ENCODE measurements around the gene MYD88.

DNA sequence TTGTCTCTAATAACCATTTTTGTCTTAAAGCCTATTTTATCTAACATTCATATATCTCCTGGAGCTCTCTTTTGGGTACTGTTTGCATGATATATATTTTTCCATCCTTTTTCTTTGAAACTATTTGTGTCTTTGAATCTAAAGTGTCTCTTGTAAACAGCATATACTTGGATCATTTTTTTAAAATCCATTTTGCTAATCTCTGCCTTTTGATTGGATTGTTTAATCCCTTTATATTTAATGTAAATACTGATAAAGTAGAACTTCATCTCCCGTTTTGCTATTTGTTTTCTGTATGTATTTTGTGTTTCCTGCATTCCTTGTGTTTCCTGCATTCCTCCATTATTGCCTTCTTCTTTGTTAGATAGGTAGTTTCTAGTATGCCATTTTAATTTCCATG, 32.9 kb upstream of the MYD88 start:
- TF ChIP-seq, protein P1, sequence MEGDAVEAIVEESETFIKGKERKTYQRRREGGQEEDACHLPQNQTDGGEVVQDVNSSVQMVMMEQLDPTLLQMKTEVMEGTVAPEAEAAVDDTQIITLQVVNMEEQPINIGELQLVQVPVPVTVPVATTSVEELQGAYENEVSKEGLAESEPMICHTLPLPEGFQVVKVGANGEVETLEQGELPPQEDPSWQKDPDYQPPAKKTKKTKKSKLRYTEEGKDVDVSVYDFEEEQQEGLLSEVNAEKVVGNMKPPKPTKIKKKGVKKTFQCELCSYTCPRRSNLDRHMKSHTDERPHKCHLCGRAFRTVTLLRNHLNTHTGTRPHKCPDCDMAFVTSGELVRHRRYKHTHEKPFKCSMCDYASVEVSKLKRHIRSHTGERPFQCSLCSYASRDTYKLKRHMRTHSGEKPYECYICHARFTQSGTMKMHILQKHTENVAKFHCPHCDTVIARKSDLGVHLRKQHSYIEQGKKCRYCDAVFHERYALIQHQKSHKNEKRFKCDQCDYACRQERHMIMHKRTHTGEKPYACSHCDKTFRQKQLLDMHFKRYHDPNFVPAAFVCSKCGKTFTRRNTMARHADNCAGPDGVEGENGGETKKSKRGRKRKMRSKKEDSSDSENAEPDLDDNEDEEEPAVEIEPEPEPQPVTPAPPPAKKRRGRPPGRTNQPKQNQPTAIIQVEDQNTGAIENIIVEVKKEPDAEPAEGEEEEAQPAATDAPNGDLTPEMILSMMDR (IDR thresholded peaks at IDR 0.05; ENCODE audit: low read depth, low read length, missing input control) = no peak
- TF ChIP-seq, protein P2, sequence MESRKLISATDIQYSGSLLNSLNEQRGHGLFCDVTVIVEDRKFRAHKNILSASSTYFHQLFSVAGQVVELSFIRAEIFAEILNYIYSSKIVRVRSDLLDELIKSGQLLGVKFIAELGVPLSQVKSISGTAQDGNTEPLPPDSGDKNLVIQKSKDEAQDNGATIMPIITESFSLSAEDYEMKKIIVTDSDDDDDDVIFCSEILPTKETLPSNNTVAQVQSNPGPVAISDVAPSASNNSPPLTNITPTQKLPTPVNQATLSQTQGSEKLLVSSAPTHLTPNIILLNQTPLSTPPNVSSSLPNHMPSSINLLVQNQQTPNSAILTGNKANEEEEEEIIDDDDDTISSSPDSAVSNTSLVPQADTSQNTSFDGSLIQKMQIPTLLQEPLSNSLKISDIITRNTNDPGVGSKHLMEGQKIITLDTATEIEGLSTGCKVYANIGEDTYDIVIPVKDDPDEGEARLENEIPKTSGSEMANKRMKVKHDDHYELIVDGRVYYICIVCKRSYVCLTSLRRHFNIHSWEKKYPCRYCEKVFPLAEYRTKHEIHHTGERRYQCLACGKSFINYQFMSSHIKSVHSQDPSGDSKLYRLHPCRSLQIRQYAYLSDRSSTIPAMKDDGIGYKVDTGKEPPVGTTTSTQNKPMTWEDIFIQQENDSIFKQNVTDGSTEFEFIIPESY (IDR thresholded peaks at IDR 0.05) = no peak
- TF ChIP-seq YY1 (IDR thresholded peaks at IDR 0.05) = no peak

Data from liver (tissue), 2 donors.